Stimulated activated CD4-positive, alpha-beta T cell treated with anti-CD3 and anti-CD28 coated beads, Interleukin-2, amount 100 ng/mL, for 24 hours (primary cell): ENCODE measurements around the gene NCF2.

Source experiments
- DNase-seq, 2 donors: peaks; one replicate each; pipeline ENCODE4 v3.0.0-alpha.2; 2020

The NCF2 gene

GRCh38 chr1:183611021-183611420, 20.8 kb upstream of the NCF2 start:
- no peak for DNase-seq

- no peak for DNase-seq
Observed at GRCh38 chr1:183609759-183610452, 19.6 kb upstream of the NCF2 start.

GRCh38 chr1:183609313-183609712, 19.1 kb upstream of the NCF2 start:
- DNase-seq = no peak

- DNase-seq = no peak
Observed at GRCh38 chr1:183607322-183607980, 17.2 kb upstream of the NCF2 start.

GRCh38 chr1:183605904-183606303, 15.6 kb upstream of the NCF2 start:
- DNase-seq = no peak

GRCh38 chr1:183604815-183605214, 14.6 kb upstream of the NCF2 start:
- no peak for DNase-seq

- DNase-seq = no peak
Observed at GRCh38 chr1:183604038-183604808, 14.0 kb upstream of the NCF2 start.

- no peak for DNase-seq
Observed at GRCh38 chr1:183602510-183602909, 12.3 kb upstream of the NCF2 start.

GRCh38 chr1:183600634-183601033, 10.4 kb upstream of the NCF2 start:
- no peak for DNase-seq

GRCh38 chr1:183600136-183600535, 9.9 kb upstream of the NCF2 start:
- no peak for DNase-seq

GRCh38 chr1:183598386-183598785, 8.1 kb upstream of the NCF2 start:
- DNase-seq = no peak

- no peak for DNase-seq
Observed at GRCh38 chr1:183597656-183598347, 7.5 kb upstream of the NCF2 start.

- no peak for DNase-seq
Observed at GRCh38 chr1:183596500-183596899, 6.2 kb upstream of the NCF2 start.

- DNase-seq = no peak
Observed at GRCh38 chr1:183595537-183595936, 5.3 kb upstream of the NCF2 start.

GRCh38 chr1:183593356-183593755, 3.1 kb upstream of the NCF2 start:
- no peak for DNase-seq

GRCh38 chr1:183592733-183593132, 2.5 kb upstream of the NCF2 start:
- DNase-seq = no peak

- DNase-seq = no peak
Observed at GRCh38 chr1:183589874-183590243, 400 bp downstream of the NCF2 start.

GRCh38 chr1:183589384-183589783, 875 bp downstream of the NCF2 start:
- no peak for DNase-seq

- no peak for DNase-seq
Observed at GRCh38 chr1:183588827-183589226, 1.4 kb downstream of the NCF2 start.

GRCh38 chr1:183586926-183587325, 3.3 kb downstream of the NCF2 start:
- no peak for DNase-seq

GRCh38 chr1:183586455-183586854, 3.8 kb downstream of the NCF2 start:
- DNase-seq = no peak

GRCh38 chr1:183585038-183585437, 5.2 kb downstream of the NCF2 start:
- DNase-seq = no peak

GRCh38 chr1:183584147-183584546, 6.1 kb downstream of the NCF2 start:
- no peak for DNase-seq

- DNase-seq = no peak
Observed at GRCh38 chr1:183583466-183583865, 6.8 kb downstream of the NCF2 start.
